Prostate gland (tissue), 2 donors: ENCODE measurements around the gene FOLR2. TPM values are rescaled to one million over a fixed set of nuclear protein-coding genes. Genes with fewer than 3 reads are reported as not detected.
"Not testable (repeated sequence)": the region's sequence is repeated elsewhere in the genome, so short reads cannot be mapped to it uniquely, and the experiment has no call there.

Source experiments
- DNase-seq: peaks from one replicate; pipeline ENCODE4 v3.0.0-alpha.2; 2019; ENCODE audit warnings: low spot score
- H3K27ac ChIP-seq, 2 donors: fragments of 200-600 bp; sonication (generic); 2 replicates each; pipeline ENCODE4 v1.5.1; 2017 to 2019
- H3K27me3 ChIP-seq: fragments of 200-600 bp; sonication (generic); replicated peaks from 2 replicates; pipeline ENCODE4 v1.5.1; 2019; ENCODE audit not compliant: insufficient read depth
- H3K36me3 ChIP-seq, 2 donors: fragments of 200-600 bp; sonication (generic); 1 replicate in 1 of 2; 2 replicates in 1 of 2; pipeline versions ENCODE4 v1.5.1 to v1.8.1; 2017 to 2019
- H3K4me1 ChIP-seq: fragments of 200-600 bp; sonication (generic); replicated peaks from 2 replicates; pipeline ENCODE4 v1.5.1; 2019
- H3K4me3 ChIP-seq, 2 donors: fragments of 200-600 bp; sonication (generic); 2 replicates each; pipeline ENCODE4 v1.5.1; 2017 to 2019
- H3K9me3 ChIP-seq: fragments of 200-600 bp; sonication (generic); 2 replicates; pipeline ENCODE4 v1.5.1; 2017
- POLR2A ChIP-seq: fragments of 450-650 bp; IDR thresholded peaks from one replicate; pipeline ENCODE4 v1.6.1; 2016; ENCODE audit warnings: antibody characterized with exemption, mild to moderate bottlenecking
- POLR2AphosphoS5 ChIP-seq: sonication (generic); formaldehyde crosslinking; IDR thresholded peaks from one replicate; pipeline ENCODE4 v1.6.1; 2017; ENCODE audit warnings: antibody characterized with exemption
- WGBS: methylation state at CpG from one replicate; pipeline ENCODE4 v1.1.5; 2018; 5-methylcytosine and 5-hydroxymethylcytosine counted together
- intact Hi-C: fragments of 100-400 bp; cut with DNase I; formaldehyde crosslinking; loops from one replicate; pipeline ENCODE4 v1.14.2; 2022
- total RNA-seq, 2 donors: library from RNA; depleted of rRNA; stranded (reverse); fragments of >200 nt; gene quantifications; one replicate each; pipeline ENCODE4 v1.1.0, GENCODE V29; 2016
- TF ChIP-seq, protein P1 (sequence below), 4 experiments: fragments of 200-600 bp in 2 of 4; fragments of 450-650 bp in 2 of 4; sonication (generic) in 2 of 4; IDR thresholded peaks; 1 replicate in 3 of 4; 2 replicates in 1 of 4; pipeline ENCODE4 v1.5.1; 2016 to 2019; ENCODE audit warnings: antibody characterized with exemption in 4 of 4, mild to moderate bottlenecking in 2 of 4, moderate library complexity in 2 of 4

The FOLR2 gene
- total RNA-seq, 2 donors from 2014 or later, result 0.87 to 23.9 TPM

DNA sequence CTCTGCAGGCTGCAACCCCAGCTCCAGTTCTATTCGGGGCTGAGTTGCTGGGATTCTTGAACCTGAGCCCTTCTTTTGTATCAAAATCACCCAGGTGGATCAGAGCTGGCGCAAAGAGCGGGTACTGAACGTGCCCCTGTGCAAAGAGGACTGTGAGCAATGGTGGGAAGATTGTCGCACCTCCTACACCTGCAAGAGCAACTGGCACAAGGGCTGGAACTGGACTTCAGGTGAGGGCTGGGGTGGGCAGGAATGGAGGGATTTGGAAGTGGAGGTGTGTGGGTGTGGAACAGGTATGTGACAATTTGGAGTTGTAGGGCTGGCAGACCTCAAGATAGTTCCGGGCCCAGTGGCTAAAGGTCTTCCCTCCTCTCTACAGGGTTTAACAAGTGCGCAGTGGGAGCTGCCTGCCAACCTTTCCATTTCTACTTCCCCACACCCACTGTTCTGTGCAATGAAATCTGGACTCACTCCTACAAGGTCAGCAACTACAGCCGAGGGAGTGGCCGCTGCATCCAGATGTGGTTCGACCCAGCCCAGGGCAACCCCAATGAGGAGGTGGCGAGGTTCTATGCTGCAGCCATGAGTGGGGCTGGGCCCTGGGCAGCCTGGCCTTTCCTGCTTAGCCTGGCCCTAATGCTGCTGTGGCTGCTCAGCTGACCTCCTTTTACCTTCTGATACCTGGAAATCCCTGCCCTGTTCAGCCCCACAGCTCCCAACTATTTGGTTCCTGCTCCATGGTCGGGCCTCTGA lies 20.9 kb upstream of the FOLR2 start:
- no peaks in the 10 kb centered on the region for H3K27me3 ChIP-seq
- no peak for DNase-seq
- no peak overlapping the region for H3K27ac ChIP-seq
- TF ChIP-seq POLR2AphosphoS5, result no peak
- TF ChIP-seq, protein P1, sequence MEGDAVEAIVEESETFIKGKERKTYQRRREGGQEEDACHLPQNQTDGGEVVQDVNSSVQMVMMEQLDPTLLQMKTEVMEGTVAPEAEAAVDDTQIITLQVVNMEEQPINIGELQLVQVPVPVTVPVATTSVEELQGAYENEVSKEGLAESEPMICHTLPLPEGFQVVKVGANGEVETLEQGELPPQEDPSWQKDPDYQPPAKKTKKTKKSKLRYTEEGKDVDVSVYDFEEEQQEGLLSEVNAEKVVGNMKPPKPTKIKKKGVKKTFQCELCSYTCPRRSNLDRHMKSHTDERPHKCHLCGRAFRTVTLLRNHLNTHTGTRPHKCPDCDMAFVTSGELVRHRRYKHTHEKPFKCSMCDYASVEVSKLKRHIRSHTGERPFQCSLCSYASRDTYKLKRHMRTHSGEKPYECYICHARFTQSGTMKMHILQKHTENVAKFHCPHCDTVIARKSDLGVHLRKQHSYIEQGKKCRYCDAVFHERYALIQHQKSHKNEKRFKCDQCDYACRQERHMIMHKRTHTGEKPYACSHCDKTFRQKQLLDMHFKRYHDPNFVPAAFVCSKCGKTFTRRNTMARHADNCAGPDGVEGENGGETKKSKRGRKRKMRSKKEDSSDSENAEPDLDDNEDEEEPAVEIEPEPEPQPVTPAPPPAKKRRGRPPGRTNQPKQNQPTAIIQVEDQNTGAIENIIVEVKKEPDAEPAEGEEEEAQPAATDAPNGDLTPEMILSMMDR (IDR thresholded peaks at IDR 0.05), result no peak
- TF ChIP-seq POLR2A, result no peak
- WGBS, result 80% methylated on average over 12 of the region's 12 CpGs
- no peaks in the 10 kb centered on the region for H3K4me1 ChIP-seq
- H3K36me3 ChIP-seq, result no peaks in the 10 kb centered on the region
- intact Hi-C loops, result no loop called here
- H3K4me3 ChIP-seq, result no peak overlapping the region
- H3K9me3 ChIP-seq, result no peaks in the 10 kb centered on the region

DNA sequence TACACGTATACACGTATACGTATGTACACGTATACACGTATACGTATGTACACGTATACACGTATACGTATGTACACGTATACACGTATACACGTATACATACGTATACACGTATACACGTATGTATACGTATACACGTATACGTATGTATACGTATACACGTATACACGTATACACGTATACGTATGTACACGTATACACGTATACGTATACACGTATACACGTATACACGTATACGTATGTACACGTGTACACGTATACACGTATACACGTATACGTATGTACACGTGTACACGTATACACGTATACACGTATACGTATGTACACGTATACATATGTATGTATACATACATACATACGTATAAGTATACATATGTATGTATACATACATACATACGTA lies 15.1 kb upstream of the FOLR2 start:
- H3K36me3 ChIP-seq, result not testable (repeated sequence)

DNA sequence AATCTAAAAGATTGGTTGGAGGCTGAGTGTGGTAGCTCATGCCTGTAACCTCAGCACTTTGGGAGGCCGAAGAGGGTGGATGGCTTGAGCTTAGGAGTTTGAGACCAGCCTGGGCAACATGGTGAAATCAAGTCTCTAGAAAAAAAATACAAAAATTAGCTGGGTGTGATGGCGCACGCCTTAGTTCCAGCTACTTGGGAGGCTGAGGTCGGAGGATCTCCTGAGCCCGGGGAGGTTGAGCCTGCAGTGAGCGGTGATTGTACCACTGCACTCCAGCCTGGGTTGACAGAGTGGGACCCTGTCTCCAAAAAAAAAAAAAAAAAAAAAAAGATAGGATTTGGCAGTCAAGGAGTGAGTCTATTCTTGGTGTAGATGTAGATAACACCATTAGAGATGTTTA lies 14.0 kb upstream of the FOLR2 start:
- DNase-seq, result no peak
- TF ChIP-seq, protein P1 (IDR thresholded peaks at IDR 0.05), result no peak
- no peak for TF ChIP-seq POLR2AphosphoS5
- no peak for TF ChIP-seq POLR2A
- Histone ChIP-seq H3K36me3 (no peaks in the 10 kb centered on the region), H3K4me3 (no peak overlapping the region), H3K27ac (no peak overlapping the region), H3K9me3 (no peaks in the 10 kb centered on the region), H3K4me1 (no peaks in the 10 kb centered on the region), H3K27me3 (no peaks in the 10 kb centered on the region)
- intact Hi-C loops, result no loop called here
- WGBS, result 94% methylated on average over 6 of the region's 6 CpGs

More for the DNA sequence above, 15.1 kb upstream of the FOLR2 start:
- H3K9me3 ChIP-seq, H3K4me3 ChIP-seq, H3K4me1 ChIP-seq, H3K27ac ChIP-seq, H3K27me3 ChIP-seq, DNase-seq, intact Hi-C loops: not testable (repeated sequence)
- 92% methylated on average over 43 of the region's 43 CpGs for WGBS

DNA sequence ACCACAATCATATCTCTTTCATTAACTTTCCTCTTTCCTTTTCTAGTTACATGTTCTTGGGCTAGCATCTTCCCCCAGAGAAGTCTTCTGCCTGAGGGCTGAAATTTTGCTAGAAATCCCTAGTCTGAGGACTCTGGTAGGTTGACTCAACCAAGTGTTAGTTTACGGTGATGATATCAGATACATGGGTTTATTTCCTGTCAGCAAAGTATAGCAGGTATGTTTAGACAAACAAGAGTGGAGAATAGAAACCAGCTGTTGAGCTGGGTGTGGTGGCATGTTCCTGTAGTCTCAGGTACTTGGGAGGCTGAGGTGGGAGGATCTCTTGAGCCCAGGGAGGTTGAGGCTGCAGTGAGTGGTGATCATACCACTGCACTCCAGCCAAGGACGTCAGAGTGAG lies 13.4 kb upstream of the FOLR2 start:
- TF ChIP-seq POLR2A (no peak), POLR2AphosphoS5 (no peak)
- TF ChIP-seq, protein P1 (IDR thresholded peaks at IDR 0.05), result no peak
- H3K27ac ChIP-seq, result no peak overlapping the region
- no peaks in the 10 kb centered on the region for H3K9me3 ChIP-seq
- H3K4me1 ChIP-seq, result no peaks in the 10 kb centered on the region
- H3K27me3 ChIP-seq, result no peaks in the 10 kb centered on the region
- intact Hi-C loops, result no loop called here
- H3K4me3 ChIP-seq, result no peak overlapping the region
- WGBS, result 58% methylated on average over 2 of the region's 2 CpGs
- no peaks in the 10 kb centered on the region for H3K36me3 ChIP-seq
- DNase-seq, result no peak

DNA sequence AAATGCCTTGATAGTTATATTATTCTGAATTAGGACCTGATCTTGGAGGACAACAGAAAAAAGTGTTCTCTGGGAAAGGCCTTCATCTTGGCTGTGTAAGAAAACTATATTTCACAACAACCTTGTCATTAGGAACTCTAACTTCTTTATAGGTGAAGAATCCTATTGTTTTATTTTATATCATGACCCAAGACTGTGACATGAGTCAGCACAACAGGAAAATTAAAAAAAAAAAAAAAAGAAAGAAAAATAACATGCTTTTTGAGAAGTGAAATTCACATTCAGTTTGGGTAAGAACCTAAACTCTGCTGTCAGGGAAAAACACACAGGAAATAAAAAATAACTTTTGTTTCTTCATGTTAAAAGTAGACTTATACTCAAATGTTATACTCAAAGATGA lies 11.7 kb upstream of the FOLR2 start:
- Histone ChIP-seq H3K36me3 (no peaks in the 10 kb centered on the region), H3K4me1 (no peaks in the 10 kb centered on the region), H3K27me3 (no peaks in the 10 kb centered on the region), H3K27ac (no peak overlapping the region), H3K4me3 (no peak overlapping the region), H3K9me3 (no peaks in the 10 kb centered on the region)
- intact Hi-C loops, result no loop called here
- TF ChIP-seq, protein P1 (IDR thresholded peaks at IDR 0.05), result no peak
- no peak for TF ChIP-seq POLR2A
- TF ChIP-seq POLR2AphosphoS5, result no peak
- no peak for DNase-seq

DNA sequence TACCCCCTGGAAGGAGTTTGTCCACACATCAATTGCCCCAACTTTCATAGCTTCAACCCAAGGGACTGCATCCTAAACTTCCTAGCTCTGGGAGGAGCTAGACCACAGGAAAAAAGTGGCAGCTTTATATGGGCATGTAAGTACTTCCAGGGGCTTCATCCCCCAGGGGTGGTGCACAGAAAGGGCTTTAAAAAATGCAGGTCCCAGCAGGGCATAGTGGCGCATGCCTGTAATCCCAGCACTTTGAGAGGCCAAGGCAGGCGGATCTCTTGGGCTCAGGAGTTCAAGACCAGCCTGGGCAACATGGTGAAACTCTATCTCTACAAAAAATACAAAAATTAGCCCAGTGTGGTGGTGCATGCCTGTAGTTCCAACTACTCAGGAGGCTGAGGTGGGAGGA lies 9.8 kb upstream of the FOLR2 start:
- DNase-seq, H3K9me3 ChIP-seq, H3K4me3 ChIP-seq, H3K27me3 ChIP-seq, H3K27ac ChIP-seq, H3K4me1 ChIP-seq, intact Hi-C loops, H3K36me3 ChIP-seq: not testable (repeated sequence)
- WGBS, result 86% methylated on average over 2 of the region's 2 CpGs
